ENCODE measurements around the gene RBCK1.
A peak's percentile ranks its signal among the peaks of the same experiment; 100 is the strongest.

RBCK1 gene

GRCh38 chr20:406200-407132 lies 1.6 kb upstream of the RBCK1 start:
- H3K9me3 Mint-ChIP-seq = no peaks in the 10 kb centered on the region
- no peaks in the 10 kb centered on the region for H3K27me3 Mint-ChIP-seq (ENCODE audit: low read depth)
- H3K36me3 Mint-ChIP-seq (ENCODE audit: low read depth) = peaks cover 20% of the 10 kb centered on the region
- peak overlapping the region; percentile 78 to 93 (median 89) for H3K27ac Mint-ChIP-seq
- peaks cover 25% of the 10 kb centered on the region for H3K4me1 Mint-ChIP-seq
- TF ChIP-seq CTCF (IDR thresholded peaks at IDR 0.05; ENCODE audit: unreplicated experiment in 3 of 3) = no peak
- peak overlapping the region; percentile 87 to 92 (median 90) for H3K4me3 Mint-ChIP-seq

- peaks cover 25% of the 10 kb centered on the region for H3K4me1 Mint-ChIP-seq
- no peaks in the 10 kb centered on the region for H3K9me3 Mint-ChIP-seq
- H3K36me3 Mint-ChIP-seq (ENCODE audit: low read depth) = peaks cover 28% of the 10 kb centered on the region
- H3K4me3 Mint-ChIP-seq = peak overlapping the region; percentile 87 to 92 (median 90)
- peak overlapping the region; percentile 78 to 93 (median 89) for H3K27ac Mint-ChIP-seq
- no peaks in the 10 kb centered on the region for H3K27me3 Mint-ChIP-seq (ENCODE audit: low read depth)
- peak; percentile 13 to 25 (median 23) for TF ChIP-seq CTCF (IDR thresholded peaks at IDR 0.05; ENCODE audit: unreplicated experiment in 3 of 3)
These were observed 756 bp upstream of the RBCK1 start for GRCh38 chr20:407133-407952.

- TF ChIP-seq CTCF (IDR thresholded peaks at IDR 0.05; ENCODE audit: unreplicated experiment in 3 of 3) = no peak
- H3K9me3 Mint-ChIP-seq = no peaks in the 10 kb centered on the region
- H3K27me3 Mint-ChIP-seq (ENCODE audit: low read depth) = no peaks in the 10 kb centered on the region
- H3K36me3 Mint-ChIP-seq (ENCODE audit: low read depth) = peaks cover 43% of the 10 kb centered on the region
- peak overlapping the region; percentile 93 to 95 (median 94) for H3K4me3 Mint-ChIP-seq
- H3K27ac Mint-ChIP-seq = peak overlapping the region; percentile 84 to 89 (median 86)
- peaks cover 25% of the 10 kb centered on the region for H3K4me1 Mint-ChIP-seq
These were observed 971 bp downstream of the RBCK1 start for GRCh38 chr20:408843-409696.

GRCh38 chr20:409697-410559 lies 1.8 kb downstream of the RBCK1 start:
- no peaks in the 10 kb centered on the region for H3K27me3 Mint-ChIP-seq (ENCODE audit: low read depth)
- peak overlapping the region; percentile 93 to 95 (median 94) for H3K4me3 Mint-ChIP-seq

More at GRCh38 chr20:409697-410559, 1.8 kb downstream of the RBCK1 start:
- peaks cover 43% of the 10 kb centered on the region for H3K36me3 Mint-ChIP-seq (ENCODE audit: low read depth)
- peaks cover 25% of the 10 kb centered on the region for H3K4me1 Mint-ChIP-seq
- no peaks in the 10 kb centered on the region for H3K9me3 Mint-ChIP-seq
- H3K27ac Mint-ChIP-seq = peak overlapping the region; percentile 84 to 89 (median 86)
- no peak for TF ChIP-seq CTCF (IDR thresholded peaks at IDR 0.05; ENCODE audit: unreplicated experiment in 3 of 3)
